Measurements from ENCODE around the gene MED13L. TPM values are rescaled to one million over a fixed set of nuclear protein-coding genes. Genes with fewer than 3 reads are reported as not detected.

Gene MED13L
- total RNA-seq, 4 donors from 2014 or later = 173 to 222 (median 192) TPM

GRCh38 chr12:116160883-116161458 lies 116.5 kb downstream of the MED13L start:
- H3K4me1 ChIP-seq = peaks cover 19 to 87% (median 23%) of the 10 kb centered on the region in 3 donors
- no peak for ATAC-seq
- WGBS, 2 donors (ENCODE audit: low coverage in 1 of 2) = 77 to 100% methylated on average over 2 to 6 of the region's 7 CpGs
- no peaks in the 10 kb centered on the region for H3K36me3 ChIP-seq
- no peaks in the 10 kb centered on the region for H3K27me3 ChIP-seq
- no peak overlapping the region for H3K4me3 ChIP-seq
- TF ChIP-seq EP300 (IDR thresholded peaks at IDR 0.05) = no peak
- TF ChIP-seq CTCF (IDR thresholded peaks at IDR 0.05) = no peak
- TF ChIP-seq POLR2AphosphoS5 (IDR thresholded peaks at IDR 0.05) = no peak
- TF ChIP-seq POLR2A (IDR thresholded peaks at IDR 0.05) = no peak
- H3K9me3 ChIP-seq = no peaks in the 10 kb centered on the region
- H3K27ac ChIP-seq = no peak overlapping the region

GRCh38 chr12:116160231-116160630 lies 117.3 kb downstream of the MED13L start:
- peaks cover 19 to 79% (median 23%) of the 10 kb centered on the region in 3 donors for H3K4me1 ChIP-seq
- H3K27ac ChIP-seq = no peak overlapping the region
- no peak overlapping the region for H3K4me3 ChIP-seq
- no peaks in the 10 kb centered on the region for H3K36me3 ChIP-seq
- TF ChIP-seq POLR2AphosphoS5 (IDR thresholded peaks at IDR 0.05) (no peak), EP300 (IDR thresholded peaks at IDR 0.05) (no peak), POLR2A (IDR thresholded peaks at IDR 0.05) (no peak), CTCF (IDR thresholded peaks at IDR 0.05) (no peak)
- no peaks in the 10 kb centered on the region for H3K27me3 ChIP-seq
- no peak for ATAC-seq
- no peaks in the 10 kb centered on the region for H3K9me3 ChIP-seq
- WGBS, 2 donors (ENCODE audit: low coverage in 1 of 2) = 51 to 70% methylated on average over 2 of the region's 2 CpGs

- 91 to 94% methylated on average over 2 of the region's 2 CpGs for WGBS, 2 donors (ENCODE audit: low coverage in 1 of 2)
- H3K4me1 ChIP-seq = peaks cover 18 to 78% (median 21%) of the 10 kb centered on the region in 3 donors
- no peak for ATAC-seq
- TF ChIP-seq POLR2A (IDR thresholded peaks at IDR 0.05) (no peak), CTCF (IDR thresholded peaks at IDR 0.05) (no peak), POLR2AphosphoS5 (IDR thresholded peaks at IDR 0.05) (no peak), EP300 (IDR thresholded peaks at IDR 0.05) (no peak)
- H3K27me3 ChIP-seq = no peaks in the 10 kb centered on the region
- H3K4me3 ChIP-seq = no peak overlapping the region
- H3K9me3 ChIP-seq = no peaks in the 10 kb centered on the region
- H3K36me3 ChIP-seq = no peaks in the 10 kb centered on the region
- H3K27ac ChIP-seq = no peak overlapping the region
Observed at GRCh38 chr12:116159593-116160200, 117.8 kb downstream of the MED13L start.

GRCh38 chr12:116159175-116159574 lies 118.3 kb downstream of the MED13L start:
- H3K27ac ChIP-seq = no peak overlapping the region
- H3K4me3 ChIP-seq = no peak overlapping the region
- peaks cover 13 to 78% (median 16%) of the 10 kb centered on the region in 3 donors for H3K4me1 ChIP-seq
- no peak for ATAC-seq
- WGBS, 2 donors (ENCODE audit: low coverage in 1 of 2) = 0% methylated on average over 1 of the region's 1 CpG
- no peaks in the 10 kb centered on the region for H3K36me3 ChIP-seq
- TF ChIP-seq POLR2A (IDR thresholded peaks at IDR 0.05) (no peak), EP300 (IDR thresholded peaks at IDR 0.05) (no peak), CTCF (IDR thresholded peaks at IDR 0.05) (no peak), POLR2AphosphoS5 (IDR thresholded peaks at IDR 0.05) (no peak)
- H3K9me3 ChIP-seq = no peaks in the 10 kb centered on the region
- H3K27me3 ChIP-seq = no peaks in the 10 kb centered on the region

GRCh38 chr12:116157845-116158267 lies 119.6 kb downstream of the MED13L start:
- Histone ChIP-seq H3K36me3 (no peaks in the 10 kb centered on the region), H3K27me3 (no peaks in the 10 kb centered on the region), H3K4me3 (no peak overlapping the region), H3K4me1 (peaks cover 21 to 81% (median 26%) of the 10 kb centered on the region in 3 donors), H3K27ac (no peak overlapping the region), H3K9me3 (no peaks in the 10 kb centered on the region)
- ATAC-seq = no peak
- 73 to 74% methylated on average over 4 to 5 of the region's 5 CpGs for WGBS, 2 donors (ENCODE audit: low coverage in 1 of 2)
- TF ChIP-seq EP300 (IDR thresholded peaks at IDR 0.05) (no peak), CTCF (IDR thresholded peaks at IDR 0.05) (no peak), POLR2AphosphoS5 (IDR thresholded peaks at IDR 0.05) (no peak), POLR2A (IDR thresholded peaks at IDR 0.05) (no peak)
